Naive thymus-derived CD4-positive, alpha-beta T cell (primary cell): ENCODE measurements around the gene CCDC137. TPM values are rescaled to one million over a fixed set of nuclear protein-coding genes. Genes with fewer than 3 reads are reported as not detected.

Experiments used
- ATAC-seq: fragments of 150-1000 bp; cut with Tn5 transposase; 2 replicates; pipeline ENCODE4 v1.10.0; 2021; ENCODE audit warnings: mild to moderate bottlenecking, moderate library complexity
- CTCF ChIA-PET: fragments of 350-600 bp; sonication (Branson Sonifier 250); formaldehyde crosslinking; loops from one replicate; lab custom pipeline; 2021; ENCODE audit warnings: antibody characterized with exemption; lab: Charles Lee
- POLR2A ChIA-PET: fragments of 350-600 bp; sonication (Branson Sonifier 250); formaldehyde crosslinking; loops from one replicate; lab custom pipeline; 2021; ENCODE audit warnings: antibody characterized with exemption, inconsistent platforms; lab: Charles Lee
- DNase-seq, 9 donors: peaks; one replicate each; pipeline versions ENCODE4 v3.0.0 to v3.0.0-alpha.2; 2020 to 2022; ENCODE audit warnings: mixed read lengths in 1 of 9
- H3K27ac ChIP-seq: one replicate; pipeline ENCODE4 v1.7.0; 2013; ENCODE audit warnings: mild to moderate bottlenecking, low read depth, low read length, moderate library complexity
- H3K27me3 ChIP-seq, 2 donors: one replicate each; pipeline ENCODE4 v1.7.0; 2013; ENCODE audit warnings: low read length in 2 of 2, mild to moderate bottlenecking in 2 of 2, moderate library complexity in 2 of 2; ENCODE audit not compliant: control insufficient read depth in 2 of 2, insufficient read depth in 2 of 2
- H3K36me3 ChIP-seq, 3 experiments: 1 replicate in 2 of 3; 2 replicates in 1 of 3; pipeline ENCODE4 v1.7.0; 2013; ENCODE audit warnings: low read length in 3 of 3, mild to moderate bottlenecking in 3 of 3, moderate library complexity in 1 of 3; ENCODE audit not compliant: insufficient read depth in 3 of 3, control insufficient read depth in 2 of 3
- H3K4me1 ChIP-seq, 2 donors: one replicate each; pipeline ENCODE4 v1.7.0; 2013; ENCODE audit warnings: low read length in 2 of 2, mild to moderate bottlenecking in 2 of 2, moderate library complexity in 1 of 2; ENCODE audit not compliant: control insufficient read depth in 2 of 2, insufficient read depth in 2 of 2
- H3K4me3 ChIP-seq: 2 replicates; pipeline ENCODE4 v1.7.0; 2013; ENCODE audit warnings: mild to moderate bottlenecking, low read length
- H3K9me3 ChIP-seq, 3 experiments: 1 replicate in 2 of 3; 2 replicates in 1 of 3; pipeline ENCODE4 v1.7.0; 2013; ENCODE audit warnings: low read length in 3 of 3; ENCODE audit not compliant: control insufficient read depth in 2 of 3
- H3K27ac Mint-ChIP-seq, 9 donors: one replicate each; pipeline ENCODE4 v1.8.0; 2020 to 2022; ENCODE audit warnings: mixed read lengths in 9 of 9, mild to moderate bottlenecking in 8 of 9, moderate library complexity in 5 of 9, inconsistent platforms in 2 of 9
- H3K27me3 Mint-ChIP-seq, 5 donors: one replicate each; pipeline ENCODE4 v1.8.0; 2021 to 2022; ENCODE audit warnings: mixed read lengths in 5 of 5, mild to moderate bottlenecking in 1 of 5
- H3K36me3 Mint-ChIP-seq, 5 donors: one replicate each; pipeline ENCODE4 v1.8.0; 2020 to 2022; ENCODE audit warnings: mixed read lengths in 5 of 5, mild to moderate bottlenecking in 3 of 5, inconsistent platforms in 1 of 5
- H3K4me1 Mint-ChIP-seq, 7 donors: one replicate each; pipeline ENCODE4 v1.8.0; 2020 to 2022; ENCODE audit warnings: mixed read lengths in 7 of 7, mild to moderate bottlenecking in 3 of 7, inconsistent platforms in 1 of 7
- H3K4me3 Mint-ChIP-seq, 10 donors: one replicate each; pipeline ENCODE4 v1.8.0; 2020 to 2022; ENCODE audit warnings: mild to moderate bottlenecking in 10 of 10, mixed read lengths in 10 of 10, moderate library complexity in 6 of 10, inconsistent platforms in 2 of 10
- H3K9me3 Mint-ChIP-seq, 11 donors: one replicate each; pipeline ENCODE4 v1.8.0; 2020 to 2022; ENCODE audit warnings: mixed read lengths in 11 of 11, mild to moderate bottlenecking in 4 of 11, inconsistent platforms in 1 of 11, moderate library complexity in 1 of 11
- intact Hi-C, 2 donors: fragments of 100-400 bp; cut with micrococcal nuclease; formaldehyde crosslinking; loops; one replicate each; pipeline ENCODE4 v1.15.1; 2023
- polyA plus RNA-seq, 2 donors: library from polyadenylated mRNA; unstranded; fragments of 300-500 nt; fragmentation: Illumina TruSeq; gene quantifications; one replicate each; pipeline ENCODE4 v1.2.3, GENCODE V29; 2021
- total RNA-seq, 6 experiments: library from RNA in 5 of 6; stranded (reverse) in 5 of 6; gene quantifications; 1 replicate in 5 of 6; 2 replicates in 1 of 6; pipeline ENCODE4 v1.2.3 and lab custom pipeline; 2021 to 2026

Gene CCDC137
- total and polyA plus RNA-seq, 7 experiments from 2014 or later = 10.0 to 33.5 (median 26.0) TPM

GRCh38 chr17:81703747-81704654 lies 37.5 kb downstream of the CCDC137 start:
- peaks cover 21 to 38% (median 26%) of the 10 kb centered on the region in 7 donors for H3K4me1 Mint-ChIP-seq
- CTCF ChIA-PET = interaction anchor here (1.8 kb wide), 1 partner anchor 8 kb away, joined by 4 read pairs; no protein-coding TSS in a partner anchor
- intact Hi-C loops = loop anchor here (1.0 to 5.0 kb wide), 12 partner anchors 8 to 157 kb away; partner anchors contain the start of genes ARL16 (in 2 of the 2), CCDC137 (in 2 of the 2), FAAP100 (in 2 of the 2) and MCRIP1 (in 2 of the 2)
- Histone ChIP-seq H3K36me3 (peaks cover 0 to 61% (median 11%) of the 10 kb centered on the region in 3 experiments), H3K9me3 (no peaks in the 10 kb centered on the region), H3K4me3 (peak overlapping the region; percentile 91), H3K27ac (peak overlapping the region; percentile 95), H3K27me3 (no peaks in the 10 kb centered on the region), H3K4me1 (peaks cover 23 to 24% of the 10 kb centered on the region in 2 donors)
- POLR2A ChIA-PET = interaction anchor here (0.6 to 3.6 kb wide), 10 partner anchors 10 to 195 kb away, joined by 3 to 49 read pairs (median 5); partner anchors contain the start of genes ARL16, CCDC137, HGS and MCRIP1
- H3K36me3 Mint-ChIP-seq = peaks cover 0 to 22% (median 0%) of the 10 kb centered on the region in 5 donors
- peak; percentile 13 for ATAC-seq
- peak overlapping the region; percentile 62 to 91 (median 83) for H3K4me3 Mint-ChIP-seq
- no peaks in the 10 kb centered on the region for H3K27me3 Mint-ChIP-seq
- DNase-seq = peak in 4 of 9 donors; percentile 20 to 43 (median 24)
- H3K9me3 Mint-ChIP-seq = no peaks in the 10 kb centered on the region
- peak overlapping the region in 8 of 9 donors; percentile 6 to 94 (median 87) for H3K27ac Mint-ChIP-seq

- POLR2A ChIA-PET = interaction anchor here (1.2 kb wide), 1 partner anchor 37 kb away, joined by 3 read pairs; no protein-coding TSS in a partner anchor
- no peak overlapping the region for H3K27ac ChIP-seq
- H3K4me3 Mint-ChIP-seq = peak overlapping the region in 6 of 10 donors; percentile 9 to 51 (median 25)
Observed at GRCh38 chr17:81705518-81706231, 39.1 kb downstream of the CCDC137 start.

GRCh38 chr17:81706232-81706611 lies 39.7 kb downstream of the CCDC137 start:
- H3K36me3 Mint-ChIP-seq = peaks cover 0 to 20% (median 0%) of the 10 kb centered on the region in 5 donors
- peaks cover 21 to 43% (median 28%) of the 10 kb centered on the region in 7 donors for H3K4me1 Mint-ChIP-seq
- peaks cover 0 to 47% (median 6%) of the 10 kb centered on the region in 3 experiments for H3K36me3 ChIP-seq
- peak overlapping the region in 4 of 9 donors; percentile 19 to 59 (median 39) for H3K27ac Mint-ChIP-seq
- H3K27ac ChIP-seq = no peak overlapping the region
- CTCF ChIA-PET = interaction anchor here (0.7 kb wide), 1 partner anchor 126 kb away, joined by 3 read pairs; no protein-coding TSS in a partner anchor
- H3K27me3 Mint-ChIP-seq = no peaks in the 10 kb centered on the region
- POLR2A ChIA-PET = interaction anchor here (0.8 to 1.1 kb wide), 2 partner anchors 21 to 510 kb away, joined by 3 read pairs; no protein-coding TSS in a partner anchor
- intact Hi-C loops = no loop called here
- H3K4me3 Mint-ChIP-seq = peak overlapping the region in 2 of 10 donors; percentile 18 to 51
- H3K9me3 Mint-ChIP-seq = no peaks in the 10 kb centered on the region
- no peaks in the 10 kb centered on the region for H3K9me3 ChIP-seq
- no peak for ATAC-seq
- peaks cover 32 to 34% of the 10 kb centered on the region in 2 donors for H3K4me1 ChIP-seq
- no peak overlapping the region for H3K4me3 ChIP-seq
- no peak for DNase-seq
- H3K27me3 ChIP-seq = no peaks in the 10 kb centered on the region

More at GRCh38 chr17:81705518-81706231, 39.1 kb downstream of the CCDC137 start:
- CTCF ChIA-PET = interaction anchor here (0.7 to 1.8 kb wide), 2 partner anchors 10 to 537 kb away, joined by 4 read pairs; no protein-coding TSS in a partner anchor
- Histone ChIP-seq H3K27me3 (no peaks in the 10 kb centered on the region), H3K9me3 (no peaks in the 10 kb centered on the region), H3K36me3 (peaks cover 0 to 53% (median 11%) of the 10 kb centered on the region in 3 experiments), H3K4me3 (no peak overlapping the region), H3K4me1 (peaks cover 26 to 29% of the 10 kb centered on the region in 2 donors)
- peak overlapping the region in 5 of 9 donors; percentile 13 to 59 (median 36) for H3K27ac Mint-ChIP-seq
- H3K9me3 Mint-ChIP-seq = no peaks in the 10 kb centered on the region
- no peak for DNase-seq
- H3K4me1 Mint-ChIP-seq = peaks cover 22 to 44% (median 27%) of the 10 kb centered on the region in 7 donors
- intact Hi-C loops = no loop called here
- no peak for ATAC-seq
- no peaks in the 10 kb centered on the region for H3K27me3 Mint-ChIP-seq
- H3K36me3 Mint-ChIP-seq = peaks cover 0 to 22% (median 0%) of the 10 kb centered on the region in 5 donors

- POLR2A ChIA-PET = interaction anchor here (0.8 to 1.1 kb wide), 4 partner anchors 21 to 509 kb away, joined by 3 to 7 read pairs (median 4); partner anchors contain the start of genes ARL16 and HGS
Observed at GRCh38 chr17:81706757-81707624, 40.5 kb downstream of the CCDC137 start.

GRCh38 chr17:81707725-81708646 lies 41.4 kb downstream of the CCDC137 start:
- no peaks in the 10 kb centered on the region for H3K9me3 Mint-ChIP-seq
- intact Hi-C loops = no loop called here
- Histone ChIP-seq H3K36me3 (peaks cover 0 to 35% (median 0%) of the 10 kb centered on the region in 3 experiments), H3K4me1 (peaks cover 23 to 24% of the 10 kb centered on the region in 2 donors), H3K27ac (no peak overlapping the region), H3K27me3 (no peaks in the 10 kb centered on the region), H3K9me3 (no peaks in the 10 kb centered on the region), H3K4me3 (no peak overlapping the region)
- no peak overlapping the region for H3K4me3 Mint-ChIP-seq
- no peaks in the 10 kb centered on the region for H3K27me3 Mint-ChIP-seq
- ChIA-PET CTCF (no interaction called here), POLR2A (interaction anchor here (0.6 to 1.1 kb wide), 3 partner anchors 24 to 147 kb away, joined by 3 to 7 read pairs (median 4); partner anchors contain the start of genes ARL16 and HGS)
- no peak for ATAC-seq
- H3K36me3 Mint-ChIP-seq = peaks cover 0 to 11% (median 0%) of the 10 kb centered on the region in 5 donors
- H3K27ac Mint-ChIP-seq = no peak overlapping the region
- DNase-seq = no peak
- peaks cover 14 to 35% (median 27%) of the 10 kb centered on the region in 7 donors for H3K4me1 Mint-ChIP-seq

More at GRCh38 chr17:81706757-81707624, 40.5 kb downstream of the CCDC137 start:
- H3K36me3 ChIP-seq = peaks cover 0 to 41% (median 0%) of the 10 kb centered on the region in 3 experiments
- ATAC-seq (no peak), DNase-seq (no peak)
- no peaks in the 10 kb centered on the region for H3K9me3 ChIP-seq
- no peak overlapping the region for H3K27ac ChIP-seq
- H3K4me3 ChIP-seq = no peak overlapping the region
- Mint-ChIP-seq H3K4me3 (no peak overlapping the region), H3K27me3 (no peaks in the 10 kb centered on the region), H3K36me3 (peaks cover 0 to 18% (median 0%) of the 10 kb centered on the region in 5 donors), H3K9me3 (no peaks in the 10 kb centered on the region), H3K27ac (no peak overlapping the region), H3K4me1 (peaks cover 17 to 41% (median 24%) of the 10 kb centered on the region in 7 donors)
- CTCF ChIA-PET = interaction anchor here (0.5 to 0.7 kb wide), 3 partner anchors 22 to 126 kb away, joined by 3 to 6 read pairs (median 3); no protein-coding TSS in a partner anchor
- intact Hi-C loops = no loop called here
- peaks cover 28 to 30% of the 10 kb centered on the region in 2 donors for H3K4me1 ChIP-seq
- no peaks in the 10 kb centered on the region for H3K27me3 ChIP-seq
